Measurements from ENCODE around the gene MZB1.

MZB1 gene

GRCh38 chr5:139402561-139403158 is 12.9 kb upstream of the MZB1 start:
- no peaks in the 10 kb centered on the region for H3K9me3 ChIP-seq (replicated peaks in 1 of 2; ENCODE audit: control insufficient read depth in 2 of 2, insufficient read depth in 1 of 2, low read depth in 1 of 2, low read length in 2 of 2)
- H3K4ac ChIP-seq (ENCODE audit: low read length), result no peak overlapping the region
- no peak overlapping the region for H3K4me2 ChIP-seq (ENCODE audit: insufficient read depth, low read length, poor library complexity, severe bottlenecking)
- no peak overlapping the region for H2AFZ ChIP-seq (ENCODE audit: low read length)
- H3K79me1 ChIP-seq (ENCODE audit: low read depth, low read length), result no peaks in the 10 kb centered on the region
- no peak overlapping the region for H3K4me3 ChIP-seq (ENCODE audit: low read length in 2 of 2)
- no peak overlapping the region for H2BK120ac ChIP-seq (ENCODE audit: low read depth, low read length)
- no peak overlapping the region for H2AK5ac ChIP-seq (ENCODE audit: low read depth, low read length)
- H3K4me1 ChIP-seq (ENCODE audit: control insufficient read depth in 2 of 2, insufficient read depth in 1 of 2, low read depth in 1 of 2, low read length in 2 of 2), result peaks cover 4 to 6% of the 10 kb centered on the region in 2 donors
- H3K27me3 ChIP-seq (ENCODE audit: control insufficient read depth in 3 of 3, insufficient read depth in 3 of 3, low read depth in 1 of 3, low read length in 3 of 3), result no peaks in the 10 kb centered on the region
- H3K14ac ChIP-seq (ENCODE audit: low read length), result no peak overlapping the region
- no peak overlapping the region for H2BK15ac ChIP-seq (ENCODE audit: low read length)
- no peak overlapping the region for H3K27ac ChIP-seq (replicated peaks; ENCODE audit: low read length)
- no peak overlapping the region for H2BK12ac ChIP-seq (ENCODE audit: low read length)
- H3K36me3 ChIP-seq (replicated peaks in 1 of 2; ENCODE audit: control insufficient read depth in 2 of 2, insufficient read depth in 2 of 2, low read length in 2 of 2), result peaks cover 3 to 18% of the 10 kb centered on the region in 2 donors
- no peak overlapping the region for H4K91ac ChIP-seq (ENCODE audit: low read depth, low read length, poor library complexity)
- no peak overlapping the region for H3K9ac ChIP-seq (ENCODE audit: low read depth, low read length, poor library complexity)
- no peak overlapping the region for H2BK5ac ChIP-seq (ENCODE audit: low read length)
- H3K23ac ChIP-seq (ENCODE audit: low read depth, low read length, poor library complexity), result no peak overlapping the region
- no peak overlapping the region for H3K18ac ChIP-seq (ENCODE audit: low read length)
- no CpG with 5 or more reads among the region's 7 CpGs for WGBS, 2 donors (ENCODE audit: extremely low coverage in 2 of 2, insufficient read length in 2 of 2, insufficient replicate concordance in 1 of 2)
- no peak for DNase-seq (ENCODE audit: low spot score)
- H4K8ac ChIP-seq (ENCODE audit: low read depth, low read length), result no peak overlapping the region

- H3K36me3 ChIP-seq (replicated peaks in 1 of 2; ENCODE audit: control insufficient read depth in 2 of 2, insufficient read depth in 2 of 2, low read length in 2 of 2), result peaks cover 3 to 18% of the 10 kb centered on the region in 2 donors
- no peak overlapping the region for H2BK12ac ChIP-seq (ENCODE audit: low read length)
- no peak overlapping the region for H4K8ac ChIP-seq (ENCODE audit: low read depth, low read length)
- H3K4me3 ChIP-seq (ENCODE audit: low read length in 2 of 2), result no peak overlapping the region
- H3K9me3 ChIP-seq (replicated peaks in 1 of 2; ENCODE audit: control insufficient read depth in 2 of 2, insufficient read depth in 1 of 2, low read depth in 1 of 2, low read length in 2 of 2), result no peaks in the 10 kb centered on the region
- H3K27me3 ChIP-seq (ENCODE audit: control insufficient read depth in 3 of 3, insufficient read depth in 3 of 3, low read depth in 1 of 3, low read length in 3 of 3), result no peaks in the 10 kb centered on the region
- H3K23ac ChIP-seq (ENCODE audit: low read depth, low read length, poor library complexity), result no peak overlapping the region
- no peak for DNase-seq (ENCODE audit: low spot score)
- no peak overlapping the region for H3K14ac ChIP-seq (ENCODE audit: low read length)
- no peak overlapping the region for H2AK5ac ChIP-seq (ENCODE audit: low read depth, low read length)
- H3K4me1 ChIP-seq (ENCODE audit: control insufficient read depth in 2 of 2, insufficient read depth in 1 of 2, low read depth in 1 of 2, low read length in 2 of 2), result peaks cover 4 to 6% of the 10 kb centered on the region in 2 donors
- no peak overlapping the region for H3K4ac ChIP-seq (ENCODE audit: low read length)
- H2AFZ ChIP-seq (ENCODE audit: low read length), result no peak overlapping the region
- no peak overlapping the region for H3K9ac ChIP-seq (ENCODE audit: low read depth, low read length, poor library complexity)
- H2BK15ac ChIP-seq (ENCODE audit: low read length), result no peak overlapping the region
- H3K4me2 ChIP-seq (ENCODE audit: insufficient read depth, low read length, poor library complexity, severe bottlenecking), result no peak overlapping the region
- H3K18ac ChIP-seq (ENCODE audit: low read length), result no peak overlapping the region
- no peak overlapping the region for H2BK120ac ChIP-seq (ENCODE audit: low read depth, low read length)
- WGBS, 2 donors (ENCODE audit: extremely low coverage in 2 of 2, insufficient read length in 2 of 2, insufficient replicate concordance in 1 of 2), result no CpG with 5 or more reads among the region's 10 CpGs
- H3K27ac ChIP-seq (replicated peaks; ENCODE audit: low read length), result no peak overlapping the region
- no peaks in the 10 kb centered on the region for H3K79me1 ChIP-seq (ENCODE audit: low read depth, low read length)
- no peak overlapping the region for H2BK5ac ChIP-seq (ENCODE audit: low read length)
- H4K91ac ChIP-seq (ENCODE audit: low read depth, low read length, poor library complexity), result no peak overlapping the region
These were observed 11.8 kb upstream of the MZB1 start for GRCh38 chr5:139401546-139401945.

- Histone ChIP-seq H3K4me3 (ENCODE audit: low read length in 2 of 2) (no peak overlapping the region), H3K18ac (ENCODE audit: low read length) (no peak overlapping the region)
- no CpG with 5 or more reads among the region's 6 CpGs for WGBS, 2 donors (ENCODE audit: extremely low coverage in 2 of 2, insufficient read length in 2 of 2, insufficient replicate concordance in 1 of 2)
These were observed 9.9 kb upstream of the MZB1 start for GRCh38 chr5:139399501-139400121.

GRCh38 chr5:139397921-139398320 is 8.2 kb upstream of the MZB1 start:
- no peak for DNase-seq (ENCODE audit: low spot score)
- Histone ChIP-seq H3K27me3 (ENCODE audit: control insufficient read depth in 3 of 3, insufficient read depth in 3 of 3, low read depth in 1 of 3, low read length in 3 of 3) (peaks cover 22 to 30% (median 29%) of the 10 kb centered on the region in 3 experiments), H2AFZ (ENCODE audit: low read length) (no peak overlapping the region), H4K8ac (ENCODE audit: low read depth, low read length) (no peak overlapping the region), H2BK12ac (ENCODE audit: low read length) (no peak overlapping the region), H2BK5ac (ENCODE audit: low read length) (no peak overlapping the region), H3K9ac (ENCODE audit: low read depth, low read length, poor library complexity) (no peak overlapping the region), H3K4me3 (ENCODE audit: low read length in 2 of 2) (no peak overlapping the region), H3K27ac (replicated peaks; ENCODE audit: low read length) (no peak overlapping the region), H3K79me1 (ENCODE audit: low read depth, low read length) (no peaks in the 10 kb centered on the region), H2AK5ac (ENCODE audit: low read depth, low read length) (no peak overlapping the region), H3K4ac (ENCODE audit: low read length) (no peak overlapping the region), H4K91ac (ENCODE audit: low read depth, low read length, poor library complexity) (no peak overlapping the region), H3K14ac (ENCODE audit: low read length) (no peak overlapping the region), H3K9me3 (replicated peaks in 1 of 2; ENCODE audit: control insufficient read depth in 2 of 2, insufficient read depth in 1 of 2, low read depth in 1 of 2, low read length in 2 of 2) (peaks cover 0 to 12% of the 10 kb centered on the region in 2 donors), H3K18ac (ENCODE audit: low read length) (no peak overlapping the region), H3K36me3 (replicated peaks in 1 of 2; ENCODE audit: control insufficient read depth in 2 of 2, insufficient read depth in 2 of 2, low read length in 2 of 2) (peaks cover 3 to 18% of the 10 kb centered on the region in 2 donors), H3K23ac (ENCODE audit: low read depth, low read length, poor library complexity) (no peak overlapping the region), H3K4me2 (ENCODE audit: insufficient read depth, low read length, poor library complexity, severe bottlenecking) (no peak overlapping the region), H3K4me1 (ENCODE audit: control insufficient read depth in 2 of 2, insufficient read depth in 1 of 2, low read depth in 1 of 2, low read length in 2 of 2) (peaks cover 0 to 2% of the 10 kb centered on the region in 2 donors), H2BK15ac (ENCODE audit: low read length) (no peak overlapping the region), H2BK120ac (ENCODE audit: low read depth, low read length) (no peak overlapping the region)
- WGBS, 2 donors (ENCODE audit: extremely low coverage in 2 of 2, insufficient read length in 2 of 2, insufficient replicate concordance in 1 of 2), result no CpG with 5 or more reads among the region's 6 CpGs

More at GRCh38 chr5:139399501-139400121, 9.9 kb upstream of the MZB1 start:
- no peak overlapping the region for H3K23ac ChIP-seq (ENCODE audit: low read depth, low read length, poor library complexity)
- no peak overlapping the region for H4K91ac ChIP-seq (ENCODE audit: low read depth, low read length, poor library complexity)
- no peaks in the 10 kb centered on the region for H3K9me3 ChIP-seq (replicated peaks in 1 of 2; ENCODE audit: control insufficient read depth in 2 of 2, insufficient read depth in 1 of 2, low read depth in 1 of 2, low read length in 2 of 2)
- no peak overlapping the region for H2BK15ac ChIP-seq (ENCODE audit: low read length)
- peaks cover 4 to 6% of the 10 kb centered on the region in 2 donors for H3K4me1 ChIP-seq (ENCODE audit: control insufficient read depth in 2 of 2, insufficient read depth in 1 of 2, low read depth in 1 of 2, low read length in 2 of 2)
- H2BK12ac ChIP-seq (ENCODE audit: low read length), result no peak overlapping the region
- no peak overlapping the region for H4K8ac ChIP-seq (ENCODE audit: low read depth, low read length)
- DNase-seq (ENCODE audit: low spot score), result no peak
- H3K9ac ChIP-seq (ENCODE audit: low read depth, low read length, poor library complexity), result no peak overlapping the region
- no peak overlapping the region for H3K4me2 ChIP-seq (ENCODE audit: insufficient read depth, low read length, poor library complexity, severe bottlenecking)
- no peak overlapping the region for H2AFZ ChIP-seq (ENCODE audit: low read length)
- H2BK120ac ChIP-seq (ENCODE audit: low read depth, low read length), result no peak overlapping the region
- no peak overlapping the region for H3K14ac ChIP-seq (ENCODE audit: low read length)
- no peaks in the 10 kb centered on the region for H3K79me1 ChIP-seq (ENCODE audit: low read depth, low read length)
- H3K36me3 ChIP-seq (replicated peaks in 1 of 2; ENCODE audit: control insufficient read depth in 2 of 2, insufficient read depth in 2 of 2, low read length in 2 of 2), result peaks cover 3 to 18% of the 10 kb centered on the region in 2 donors
- no peak overlapping the region for H2BK5ac ChIP-seq (ENCODE audit: low read length)
- no peak overlapping the region for H3K4ac ChIP-seq (ENCODE audit: low read length)
- H2AK5ac ChIP-seq (ENCODE audit: low read depth, low read length), result no peak overlapping the region
- H3K27ac ChIP-seq (replicated peaks; ENCODE audit: low read length), result no peak overlapping the region
- peaks cover 5 to 13% (median 12%) of the 10 kb centered on the region in 3 experiments for H3K27me3 ChIP-seq (ENCODE audit: control insufficient read depth in 3 of 3, insufficient read depth in 3 of 3, low read depth in 1 of 3, low read length in 3 of 3)
